SK-N-SH treated with all-trans-retinoic acid at 6 μM for 48 hours (cell line): Measurements from ENCODE around the gene LPIN3.

ENCODE experiments used
- ATAC-seq: fragments of 200-7000 bp; cut with Tn5 transposase; 3 replicates; pipeline ENCODE4 v1.9.1; 2020; ENCODE audit warnings: mild to moderate bottlenecking, moderate library complexity
- CSDC2 ChIP-seq: fragments of 250-450 bp; sonication (Bioruptor Pico); IDR thresholded peaks from 2 replicates; pipeline ENCODE4 v1.5.0; 2020; ENCODE audit warnings: mild to moderate bottlenecking, moderate library complexity
- CSRNP3 ChIP-seq: fragments of 250-450 bp; sonication (Bioruptor Pico); IDR thresholded peaks from 2 replicates; pipeline ENCODE4 v1.5.1; 2021; ENCODE audit warnings: mild to moderate bottlenecking, moderate library complexity
- ESRRG ChIP-seq: fragments of 250-450 bp; sonication (Bioruptor Pico); IDR thresholded peaks from 2 replicates; pipeline ENCODE4 v1.6.1; 2021; ENCODE audit warnings: mild to moderate bottlenecking
- GLIS3 ChIP-seq: fragments of 250-450 bp; sonication (Bioruptor Pico); IDR thresholded peaks from 2 replicates; pipeline ENCODE4 v1.5.0; 2020; ENCODE audit warnings: mild to moderate bottlenecking, moderate library complexity
- ISL1 ChIP-seq: fragments of 250-450 bp; sonication (Bioruptor Pico); IDR thresholded peaks from 2 replicates; pipeline ENCODE4 v2.1.2; 2022; ENCODE audit warnings: mild to moderate bottlenecking, moderate library complexity
- OSR1 ChIP-seq: fragments of 250-450 bp; sonication (Bioruptor Pico); IDR thresholded peaks from 2 replicates; pipeline ENCODE4 v1.8.0; 2022; ENCODE audit warnings: moderate library complexity, mild to moderate bottlenecking, inconsistent platforms
- PATZ1 ChIP-seq: fragments of 250-450 bp; sonication (Bioruptor Pico); IDR thresholded peaks from 2 replicates; pipeline ENCODE4 v1.8.0; 2020; ENCODE audit warnings: mild to moderate bottlenecking, moderate library complexity, borderline replicate concordance
- PPARA ChIP-seq: fragments of 250-450 bp; sonication (Bioruptor Pico); IDR thresholded peaks from 2 replicates; pipeline ENCODE4 v1.5.0; 2020; ENCODE audit warnings: mild to moderate bottlenecking, borderline replicate concordance
- RARB ChIP-seq: fragments of 250-450 bp; sonication (Bioruptor Pico); IDR thresholded peaks from 2 replicates; pipeline ENCODE4 v1.8.0; 2021; ENCODE audit warnings: mild to moderate bottlenecking, moderate library complexity
- SNAI2 ChIP-seq: fragments of 250-450 bp; sonication (Bioruptor Pico); IDR thresholded peaks from 2 replicates; pipeline ENCODE4 v1.5.0; 2020; ENCODE audit warnings: mild to moderate bottlenecking, moderate library complexity
- TCF4 ChIP-seq: fragments of 250-450 bp; sonication (Bioruptor Pico); IDR thresholded peaks from 2 replicates; pipeline ENCODE4 v1.8.0; 2021; ENCODE audit warnings: mild to moderate bottlenecking, moderate library complexity, borderline replicate concordance
- TSHZ2 ChIP-seq: fragments of 250-450 bp; sonication (Bioruptor Pico); IDR thresholded peaks from 2 replicates; pipeline ENCODE4 v1.5.0; 2020; ENCODE audit warnings: mild to moderate bottlenecking, moderate library complexity
- ZC3H10 ChIP-seq: fragments of 250-450 bp; sonication (Bioruptor Pico); IDR thresholded peaks from 2 replicates; pipeline ENCODE4 v1.5.1; 2021; ENCODE audit warnings: mild to moderate bottlenecking, moderate library complexity
- ZFP3 ChIP-seq: fragments of 250-450 bp; sonication (Bioruptor Pico); IDR thresholded peaks from 2 replicates; pipeline ENCODE4 v1.5.0; 2020; ENCODE audit warnings: mild to moderate bottlenecking, moderate library complexity
- ZFP30 ChIP-seq: fragments of 450-650 bp; formaldehyde crosslinking; IDR thresholded peaks from 2 replicates; pipeline ENCODE4 v1.5.0; 2022; ENCODE audit warnings: mild to moderate bottlenecking, moderate library complexity
- ZNF565 ChIP-seq: fragments of 450-650 bp; formaldehyde crosslinking; conservative IDR thresholded peaks from 2 replicates; pipeline ENCODE4 v1.5.0; 2020; ENCODE audit warnings: low read depth, mild to moderate bottlenecking, moderate library complexity
- ZNF70 ChIP-seq: fragments of 450-650 bp; formaldehyde crosslinking; IDR thresholded peaks from 2 replicates; pipeline ENCODE4 v1.5.0; 2020; ENCODE audit warnings: mild to moderate bottlenecking, moderate library complexity
- TF ChIP-seq, protein P1 (sequence below): fragments of 250-450 bp; sonication (Bioruptor Pico); IDR thresholded peaks from 2 replicates; pipeline ENCODE4 v1.5.1; 2020; ENCODE audit warnings: low read depth, mild to moderate bottlenecking, moderate library complexity

LPIN3 gene

GRCh38 chr20:41336711-41337492, 3.7 kb upstream of the LPIN3 start:
- no peak for ATAC-seq
- TF ChIP-seq ISL1 (CRISPR knock-in tag) (no peak), TSHZ2 (CRISPR knock-in tag) (no peak), OSR1 (CRISPR knock-in tag) (no peak), CSRNP3 (CRISPR knock-in tag) (no peak), RARB (CRISPR knock-in tag) (no peak)
- TF ChIP-seq, all 23 proteins: peak for 0

DNA sequence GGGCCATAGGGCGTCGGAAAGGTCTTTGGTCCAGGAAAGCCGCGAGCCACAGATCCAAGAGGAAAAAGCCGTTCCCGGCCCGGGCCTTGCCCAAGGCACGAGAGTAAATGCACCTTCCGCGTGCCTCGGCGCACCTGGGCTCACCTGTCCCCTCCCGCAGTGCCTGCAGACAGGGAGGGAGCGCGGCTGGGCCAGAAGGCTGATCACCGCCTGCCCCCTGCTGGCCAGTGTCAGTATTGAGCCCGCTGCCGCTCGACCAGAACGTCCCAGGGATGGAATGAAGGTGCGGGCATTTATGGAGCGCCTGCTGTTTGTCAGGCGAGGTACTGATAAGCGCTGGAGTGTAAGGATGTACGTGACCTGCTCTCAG, 679 bp upstream of the LPIN3 start:
- ATAC-seq: peak; percentile 95

GRCh38 chr20:41342474-41343464, 2.1 kb downstream of the LPIN3 start:
- ATAC-seq: no peak
- TF ChIP-seq CSRNP3 (CRISPR knock-in tag) (no peak), ZFP3 (no peak), TCF4 (no peak), CSDC2 (CRISPR knock-in tag) (no peak), OSR1 (CRISPR knock-in tag) (no peak), ZNF565 (CRISPR knock-in tag) (no peak), SNAI2 (CRISPR knock-in tag) (no peak), ZFP30 (CRISPR knock-in tag) (no peak), ESRRG (no peak), GLIS3 (CRISPR knock-in tag) (no peak), ZNF70 (CRISPR knock-in tag) (no peak)
- TF ChIP-seq, protein P1, sequence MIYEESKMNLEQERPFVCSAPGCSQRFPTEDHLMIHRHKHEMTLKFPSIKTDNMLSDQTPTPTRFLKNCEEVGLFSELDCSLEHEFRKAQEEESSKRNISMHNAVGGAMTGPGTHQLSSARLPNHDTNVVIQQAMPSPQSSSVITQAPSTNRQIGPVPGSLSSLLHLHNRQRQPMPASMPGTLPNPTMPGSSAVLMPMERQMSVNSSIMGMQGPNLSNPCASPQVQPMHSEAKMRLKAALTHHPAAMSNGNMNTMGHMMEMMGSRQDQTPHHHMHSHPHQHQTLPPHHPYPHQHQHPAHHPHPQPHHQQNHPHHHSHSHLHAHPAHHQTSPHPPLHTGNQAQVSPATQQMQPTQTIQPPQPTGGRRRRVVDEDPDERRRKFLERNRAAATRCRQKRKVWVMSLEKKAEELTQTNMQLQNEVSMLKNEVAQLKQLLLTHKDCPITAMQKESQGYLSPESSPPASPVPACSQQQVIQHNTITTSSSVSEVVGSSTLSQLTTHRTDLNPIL: no peak

More for the DNA sequence above, 679 bp upstream of the LPIN3 start:
- TF ChIP-seq PPARA (CRISPR knock-in tag): no peak
- no peak for TF ChIP-seq PATZ1
- TF ChIP-seq, protein P1: no peak
- no peak for TF ChIP-seq SNAI2 (CRISPR knock-in tag)
- no peak for TF ChIP-seq RARB (CRISPR knock-in tag)
- TF ChIP-seq ISL1 (CRISPR knock-in tag): no peak
- no peak for TF ChIP-seq TCF4
- no peak for TF ChIP-seq ZC3H10 (CRISPR knock-in tag)
- TF ChIP-seq GLIS3 (CRISPR knock-in tag): no peak
- TF ChIP-seq ZNF565 (CRISPR knock-in tag): no peak
- no peak for TF ChIP-seq CSRNP3 (CRISPR knock-in tag)
